Mammary epithelial cell (primary cell): ENCODE results near the gene TLR6.

Experiments used
- EZH2 ChIP-seq: IDR thresholded peaks from 2 replicates; pipeline ENCODE4 v1.6.1; 2012; ENCODE audit warnings: low read length, inconsistent platforms, borderline replicate concordance
- TF ChIP-seq, protein P1 (sequence below), 2 donors: IDR thresholded peaks in 1 of 2; conservative IDR thresholded peaks in 1 of 2; 2 replicates each; pipeline ENCODE4 v1.5.1; 2011 to 2012; ENCODE audit warnings: inconsistent platforms in 2 of 2, low read length in 2 of 2, mild to moderate bottlenecking in 2 of 2, control low read depth in 1 of 2, low read depth in 1 of 2; ENCODE audit not compliant: insufficient read depth in 1 of 2; ENCODE audit errors: extremely low read depth in 1 of 2

DNA sequence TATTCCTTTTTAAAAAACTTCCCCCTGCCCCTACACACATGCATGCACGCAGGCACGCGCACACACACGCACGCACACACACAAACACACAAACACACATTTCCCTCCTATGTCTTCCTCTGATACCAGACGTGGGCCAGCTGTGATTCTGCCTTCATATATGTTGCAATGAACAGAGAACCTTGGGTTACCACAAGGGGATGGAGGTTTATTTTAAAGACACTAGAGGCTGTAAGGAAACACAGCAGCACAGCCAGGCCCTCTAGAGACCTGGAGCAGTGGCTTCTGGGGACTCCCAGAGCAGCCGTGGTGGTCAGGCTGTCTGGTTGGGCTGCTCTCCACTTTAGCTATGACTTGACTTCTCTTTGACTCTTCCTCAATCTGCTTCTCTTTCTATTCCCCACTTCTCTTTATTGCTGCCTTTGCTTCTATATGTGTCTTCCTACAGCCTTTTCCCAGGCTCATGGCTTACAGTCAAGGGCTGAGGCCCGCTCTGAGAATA is 70.7 kb downstream of the TLR6 start:
- TF ChIP-seq EZH2 = no peak
- TF ChIP-seq, protein P1, sequence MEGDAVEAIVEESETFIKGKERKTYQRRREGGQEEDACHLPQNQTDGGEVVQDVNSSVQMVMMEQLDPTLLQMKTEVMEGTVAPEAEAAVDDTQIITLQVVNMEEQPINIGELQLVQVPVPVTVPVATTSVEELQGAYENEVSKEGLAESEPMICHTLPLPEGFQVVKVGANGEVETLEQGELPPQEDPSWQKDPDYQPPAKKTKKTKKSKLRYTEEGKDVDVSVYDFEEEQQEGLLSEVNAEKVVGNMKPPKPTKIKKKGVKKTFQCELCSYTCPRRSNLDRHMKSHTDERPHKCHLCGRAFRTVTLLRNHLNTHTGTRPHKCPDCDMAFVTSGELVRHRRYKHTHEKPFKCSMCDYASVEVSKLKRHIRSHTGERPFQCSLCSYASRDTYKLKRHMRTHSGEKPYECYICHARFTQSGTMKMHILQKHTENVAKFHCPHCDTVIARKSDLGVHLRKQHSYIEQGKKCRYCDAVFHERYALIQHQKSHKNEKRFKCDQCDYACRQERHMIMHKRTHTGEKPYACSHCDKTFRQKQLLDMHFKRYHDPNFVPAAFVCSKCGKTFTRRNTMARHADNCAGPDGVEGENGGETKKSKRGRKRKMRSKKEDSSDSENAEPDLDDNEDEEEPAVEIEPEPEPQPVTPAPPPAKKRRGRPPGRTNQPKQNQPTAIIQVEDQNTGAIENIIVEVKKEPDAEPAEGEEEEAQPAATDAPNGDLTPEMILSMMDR (conservative IDR thresholded peaks at IDR 0.05 in 1 of 2, IDR thresholded peaks at IDR 0.05 in 1 of 2; ENCODE audit: extremely low read depth in 1 of 2, insufficient read depth in 1 of 2, low read depth in 1 of 2, low read length in 2 of 2) = no peak
